Stimulated activated CD4-positive, alpha-beta T cell treated with anti-CD3 and anti-CD28 coated beads, Interleukin-12 subunit alpha, Interleukin-12 subunit beta, amount 100 ng/mL, for 48 hours (primary cell): ENCODE results near the gene CHMP4B.

Experiments used
- DNase-seq, 3 donors: peaks; one replicate each; pipeline ENCODE4 v3.0.0-alpha.2; 2020; ENCODE audit warnings: low read depth in 2 of 3, low spot score in 1 of 3

Gene CHMP4B

GRCh38 chr20:33890557-33890956, 79.4 kb downstream of the CHMP4B start:
- DNase-seq = no peak

- DNase-seq = no peak
These were observed 82.2 kb downstream of the CHMP4B start for GRCh38 chr20:33893314-33893713.

GRCh38 chr20:33894798-33895197, 83.7 kb downstream of the CHMP4B start:
- no peak for DNase-seq

GRCh38 chr20:33896509-33896908, 85.4 kb downstream of the CHMP4B start:
- DNase-seq = no peak

GRCh38 chr20:33897313-33897912, 86.3 kb downstream of the CHMP4B start:
- no peak for DNase-seq

GRCh38 chr20:33899106-33899505, 88.0 kb downstream of the CHMP4B start:
- no peak for DNase-seq

GRCh38 chr20:33900521-33901131, 89.5 kb downstream of the CHMP4B start:
- no peak for DNase-seq

- no peak for DNase-seq
These were observed 90.0 kb downstream of the CHMP4B start for GRCh38 chr20:33901132-33901523.

- no peak for DNase-seq
These were observed 90.9 kb downstream of the CHMP4B start for GRCh38 chr20:33902011-33902410.
